OCI-LY7 (cell line): Measurements from ENCODE around the gene MUC20. TPM values are rescaled to one million over a fixed set of nuclear protein-coding genes. Genes with fewer than 3 reads are reported as not detected.

Experiments used
- BruUV-seq: library from RNA; stranded (reverse); fragments of 400-500 nt; replicated peaks from 2 replicates; lab custom pipeline; 2021; lab: Mats Ljungman, UMichigan
- CTCF ChIA-PET: fragments of 300-600 bp; sonication (Branson Sonifier 250); formaldehyde crosslinking; loops from one replicate; lab custom pipeline; 2022; ENCODE audit warnings: antibody characterized with exemption; ENCODE audit not compliant: unreplicated experiment; lab: Charles Lee
- POLR2A ChIA-PET: fragments of 300-600 bp; sonication (Branson Sonifier 250); formaldehyde crosslinking; loops from one replicate; lab custom pipeline; 2022; ENCODE audit warnings: antibody characterized with exemption; lab: Charles Lee
- DNase-seq: peaks from one replicate; pipeline ENCODE4 v3.0.0-alpha.2; 2015; ENCODE audit warnings: low spot score
- H2AFZ ChIP-seq: fragments of 200-600 bp; sonication (generic), shearing (Covaris generic); 2 replicates; pipeline ENCODE4 v1.6.1; 2014; ENCODE audit warnings: mild to moderate bottlenecking, antibody characterized with exemption, low read length, moderate library complexity
- H3K27ac ChIP-seq: fragments of 200-600 bp; sonication (generic); 2 replicates; pipeline ENCODE4 v1.5.1; 2014; ENCODE audit warnings: mixed run types, low read depth, mild to moderate bottlenecking, moderate library complexity, low read length, inconsistent platforms; ENCODE audit not compliant: poor library complexity, severe bottlenecking
- H3K36me3 ChIP-seq: fragments of 200-600 bp; sonication (generic); 2 replicates; pipeline ENCODE4 v1.6.1; 2014; ENCODE audit warnings: mild to moderate bottlenecking, antibody characterized with exemption, low read length, moderate library complexity, mixed read lengths; ENCODE audit not compliant: insufficient read depth
- H3K4me1 ChIP-seq: fragments of 200-600 bp; sonication (generic); 2 replicates; pipeline ENCODE4 v1.5.1; 2014; ENCODE audit warnings: mild to moderate bottlenecking, low read length; ENCODE audit not compliant: insufficient read depth, poor library complexity, severe bottlenecking
- H3K4me2 ChIP-seq: fragments of 200-600 bp; sonication (generic); 2 replicates; pipeline ENCODE4 v1.6.1; 2014; ENCODE audit warnings: mild to moderate bottlenecking, low read length
- H3K4me3 ChIP-seq: fragments of 200-600 bp; sonication (generic); 2 replicates; pipeline ENCODE4 v1.5.1; 2014; ENCODE audit warnings: mild to moderate bottlenecking, low read depth, low read length; ENCODE audit not compliant: poor library complexity, severe bottlenecking
- H3K79me2 ChIP-seq: fragments of 200-600 bp; sonication (generic); 2 replicates; pipeline ENCODE4 v1.6.1; 2016; ENCODE audit warnings: low read depth, mild to moderate bottlenecking, low read length, moderate library complexity, mixed read lengths; ENCODE audit not compliant: insufficient read depth
- H3K9me2 ChIP-seq: fragments of 200-600 bp; sonication (generic); 2 replicates; pipeline ENCODE4 v1.6.1; 2016; ENCODE audit warnings: mild to moderate bottlenecking, low read length, mixed read lengths; ENCODE audit not compliant: insufficient read depth
- H3K9me3 ChIP-seq: fragments of 200-600 bp; sonication (generic); 2 replicates; pipeline ENCODE4 v1.6.1; 2014; ENCODE audit warnings: mild to moderate bottlenecking, mixed run types, low read length, mixed read lengths
- H4K20me1 ChIP-seq: fragments of 200-600 bp; sonication (generic); 2 replicates; pipeline ENCODE4 v1.6.1; 2014; ENCODE audit warnings: mild to moderate bottlenecking, antibody characterized with exemption, low read length, moderate library complexity, mixed read lengths; ENCODE audit not compliant: insufficient read depth
- EZH2phosphoT487 ChIP-seq: fragments of 200-600 bp; sonication (generic); IDR thresholded peaks from 2 replicates; pipeline ENCODE4 v1.6.1; 2018; ENCODE audit warnings: low read depth, borderline replicate concordance, mild to moderate bottlenecking, mixed run types, antibody characterized with exemption, low read length, moderate library complexity, mixed read lengths
- intact Hi-C: fragments of 100-400 bp; cut with micrococcal nuclease; formaldehyde crosslinking; loops from one replicate; pipeline ENCODE4 v1.10.0; 2022; ENCODE audit not compliant: unreplicated experiment
- total RNA-seq, 2 experiments: library from RNA; depleted of rRNA in 1 of 2; stranded (reverse); fragments of >200 nt in 1 of 2; shearing (Covaris generic) in 1 of 2; gene quantifications; 2 replicates each; pipeline ENCODE4 v1.2.3, GENCODE V29; 2014 to 2022
- TF ChIP-seq, protein P1 (sequence below): fragments of 200-600 bp; sonication (generic); conservative IDR thresholded peaks from 2 replicates; pipeline ENCODE4 v1.5.1; 2014; ENCODE audit warnings: mild to moderate bottlenecking, antibody characterized with exemption, low read length, moderate library complexity, mixed read lengths

The MUC20 gene
- total RNA-seq, 2 experiments from 2014 or later: 0.40 to 1.1 TPM

DNA sequence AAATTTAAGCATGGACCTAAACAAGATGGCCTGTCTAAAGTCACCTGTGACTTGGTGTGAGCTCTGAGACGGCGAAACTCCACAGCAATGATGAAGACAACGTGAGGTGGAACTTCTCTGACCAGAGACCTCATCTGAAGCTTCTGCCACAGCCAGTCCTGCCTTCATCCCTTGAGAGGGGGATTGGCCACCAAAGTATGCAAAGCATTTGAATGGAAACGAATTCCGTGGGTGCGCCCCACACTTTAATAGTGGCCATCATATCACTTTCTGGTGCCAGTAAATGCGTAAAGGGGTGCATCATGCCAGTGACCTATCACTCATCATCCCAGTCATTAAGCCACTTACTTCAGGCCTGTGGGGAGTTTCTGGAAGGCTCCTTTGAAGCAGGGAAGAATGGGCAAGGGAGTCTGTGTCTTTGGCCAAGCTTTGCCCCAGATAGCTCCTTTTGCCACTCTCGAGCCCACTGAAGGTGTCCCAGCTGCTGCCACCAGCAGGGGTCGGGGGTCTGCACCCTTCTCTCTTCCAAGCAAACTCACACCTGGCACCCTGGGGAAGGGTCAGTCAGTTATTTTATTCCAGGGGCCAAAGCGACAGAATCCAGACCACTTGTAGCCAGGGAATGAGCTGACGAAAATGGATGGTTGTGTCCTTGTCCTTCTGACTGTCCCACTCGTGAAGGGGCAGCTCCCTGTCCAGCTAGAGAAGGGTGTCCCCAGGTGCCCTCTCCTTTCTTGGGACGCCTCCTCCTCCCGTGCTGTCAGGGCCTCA lies 17.7 kb downstream of the MUC20 start:
- intact Hi-C loops: loop anchor here (5.0 kb wide), 1 partner anchor 114 kb away; no protein-coding TSS in a partner anchor
- no peaks in the 10 kb centered on the region for H3K4me1 ChIP-seq
- H3K9me2 ChIP-seq: no peaks in the 10 kb centered on the region
- no peak overlapping the region for H3K4me3 ChIP-seq
- ChIA-PET CTCF (interaction anchor here (0.6 kb wide), 2 partner anchors 30 to 195 kb away, joined by 4 to 7 read pairs; partner anchors contain the start of gene PPP1R2), POLR2A (interaction anchor here (0.5 kb wide), 1 partner anchor 22 kb away, joined by 3 read pairs; no protein-coding TSS in a partner anchor)
- BruUV-seq: no TSS peak
- no peak for DNase-seq
- H3K36me3 ChIP-seq: no peaks in the 10 kb centered on the region
- H3K4me2 ChIP-seq: no peak overlapping the region
- no peak overlapping the region for H2AFZ ChIP-seq
- H3K27ac ChIP-seq: no peak overlapping the region
- H3K9me3 ChIP-seq: no peaks in the 10 kb centered on the region
- no peaks in the 10 kb centered on the region for H4K20me1 ChIP-seq
- TF ChIP-seq, protein P1, sequence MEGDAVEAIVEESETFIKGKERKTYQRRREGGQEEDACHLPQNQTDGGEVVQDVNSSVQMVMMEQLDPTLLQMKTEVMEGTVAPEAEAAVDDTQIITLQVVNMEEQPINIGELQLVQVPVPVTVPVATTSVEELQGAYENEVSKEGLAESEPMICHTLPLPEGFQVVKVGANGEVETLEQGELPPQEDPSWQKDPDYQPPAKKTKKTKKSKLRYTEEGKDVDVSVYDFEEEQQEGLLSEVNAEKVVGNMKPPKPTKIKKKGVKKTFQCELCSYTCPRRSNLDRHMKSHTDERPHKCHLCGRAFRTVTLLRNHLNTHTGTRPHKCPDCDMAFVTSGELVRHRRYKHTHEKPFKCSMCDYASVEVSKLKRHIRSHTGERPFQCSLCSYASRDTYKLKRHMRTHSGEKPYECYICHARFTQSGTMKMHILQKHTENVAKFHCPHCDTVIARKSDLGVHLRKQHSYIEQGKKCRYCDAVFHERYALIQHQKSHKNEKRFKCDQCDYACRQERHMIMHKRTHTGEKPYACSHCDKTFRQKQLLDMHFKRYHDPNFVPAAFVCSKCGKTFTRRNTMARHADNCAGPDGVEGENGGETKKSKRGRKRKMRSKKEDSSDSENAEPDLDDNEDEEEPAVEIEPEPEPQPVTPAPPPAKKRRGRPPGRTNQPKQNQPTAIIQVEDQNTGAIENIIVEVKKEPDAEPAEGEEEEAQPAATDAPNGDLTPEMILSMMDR: no peak
- TF ChIP-seq EZH2phosphoT487: no peak
- no peaks in the 10 kb centered on the region for H3K79me2 ChIP-seq

DNA sequence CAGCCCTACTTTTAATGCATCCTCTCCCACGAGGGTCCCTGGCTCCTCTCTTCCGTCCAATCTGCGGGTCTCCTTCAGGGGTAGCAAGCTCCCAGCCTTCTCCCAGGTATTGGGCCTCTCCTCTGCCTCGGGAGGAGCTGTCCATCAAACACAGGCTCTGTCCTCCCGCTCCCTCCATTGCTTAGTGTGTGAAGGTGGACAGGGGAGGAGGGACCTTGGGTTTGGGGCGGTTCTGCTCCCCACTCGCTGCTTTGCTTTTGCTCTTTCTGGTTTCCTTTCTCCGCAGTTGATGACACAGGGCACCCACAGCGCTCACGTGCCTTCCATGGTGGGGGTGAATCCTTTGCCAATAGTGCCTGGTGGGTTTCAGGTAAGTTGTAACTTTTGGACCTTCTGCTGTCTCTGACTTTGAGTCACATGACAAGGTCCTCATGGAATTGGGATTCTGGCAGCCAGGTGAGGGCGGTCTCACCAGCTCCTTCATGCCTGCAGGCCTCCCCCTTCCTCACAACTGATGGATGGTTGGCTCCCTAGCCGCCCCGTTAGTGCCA lies 18.9 kb downstream of the MUC20 start:
- Histone ChIP-seq H4K20me1 (no peaks in the 10 kb centered on the region), H3K27ac (no peak overlapping the region), H3K4me3 (no peak overlapping the region), H3K9me2 (no peaks in the 10 kb centered on the region), H3K4me1 (no peaks in the 10 kb centered on the region), H2AFZ (no peak overlapping the region), H3K36me3 (no peaks in the 10 kb centered on the region), H3K4me2 (no peak overlapping the region), H3K79me2 (no peaks in the 10 kb centered on the region), H3K9me3 (no peaks in the 10 kb centered on the region)
- no peak for DNase-seq
- ChIA-PET CTCF (no interaction called here), POLR2A (interaction anchor here (0.5 kb wide), 1 partner anchor 693 kb away, joined by 5 read pairs; the partner anchor contains the start of gene UBXN7)
- intact Hi-C loops: loop anchor here (5.0 kb wide), 1 partner anchor 113 kb away; no protein-coding TSS in a partner anchor
- no TSS peak for BruUV-seq
- TF ChIP-seq EZH2phosphoT487: no peak
- TF ChIP-seq, protein P1: no peak
